SK-N-SH (cell line): ENCODE data around the gene VWA5B1. TPM values are rescaled to one million over a fixed set of nuclear protein-coding genes. Genes with fewer than 3 reads are reported as not detected.

Experiments
- CTCF ChIA-PET: fragments of 300-600, 350-600 bp; formaldehyde crosslinking; extraction: SDS; loops from one replicate; lab custom pipeline; 2021; lab: Yijun Ruan, JAX
- POLR2A ChIA-PET: fragments of 350-600 bp; sonication (Branson Sonifier 250); formaldehyde crosslinking; extraction: SDS; loops from one replicate; lab custom pipeline; 2020; ENCODE audit warnings: antibody characterized with exemption, inconsistent platforms; lab: Yijun Ruan, JAX
- DNase-seq: peaks from one replicate; pipeline ENCODE4 v3.0.0; 2012
- H2AFZ ChIP-seq: fragments of 200-600 bp; sonication (generic); 2 replicates; pipeline ENCODE4 v1.8.1; 2016; ENCODE audit warnings: antibody characterized with exemption, mild to moderate bottlenecking, low read depth
- H3F3A ChIP-seq: fragments of 200-600 bp; sonication (generic); replicated peaks from 2 replicates; pipeline ENCODE3; 2016; ENCODE audit warnings: antibody characterized with exemption, mild to moderate bottlenecking; ENCODE audit not compliant: insufficient read depth
- H3K27ac ChIP-seq, 2 experiments: fragments of 200-500 bp in 1 of 2; fragments of 200-600 bp in 1 of 2; sonication (Bioruptor generic) in 1 of 2; sonication (generic), shearing (Covaris generic) in 1 of 2; 2 replicates each; pipeline versions ENCODE4 v1.5.1 to v1.6.1; 2014 to 2016; ENCODE audit warnings: low read depth in 2 of 2, inconsistent platforms in 1 of 2, low read length in 1 of 2, mild to moderate bottlenecking in 1 of 2, mixed read lengths in 1 of 2
- H3K27me3 ChIP-seq: fragments of 200-600 bp; sonication (generic), shearing (Covaris generic); 2 replicates; pipeline ENCODE4 v1.6.1; 2016; ENCODE audit warnings: mixed run types; ENCODE audit not compliant: insufficient read depth
- H3K36me3 ChIP-seq, 2 experiments: fragments of 200-500 bp in 1 of 2; fragments of 200-600 bp in 1 of 2; sonication (Bioruptor generic) in 1 of 2; sonication (generic) in 1 of 2; replicated peaks in 1 of 2; 2 replicates each; pipeline versions ENCODE3 to v1.5.1; 2014 to 2016; ENCODE audit warnings: low read length in 1 of 2, mild to moderate bottlenecking in 1 of 2; ENCODE audit not compliant: insufficient read depth in 2 of 2, control insufficient read depth in 1 of 2
- H3K4me1 ChIP-seq, 2 experiments: fragments of 200-500 bp in 1 of 2; fragments of 200-600 bp in 1 of 2; sonication (Bioruptor generic) in 1 of 2; sonication (generic), shearing (Covaris generic) in 1 of 2; 2 replicates each; pipeline versions ENCODE4 v1.5.1 to v1.6.1; 2014 to 2016; ENCODE audit warnings: low read depth in 1 of 2, low read length in 1 of 2, mixed run types in 1 of 2; ENCODE audit not compliant: insufficient read depth in 2 of 2, control insufficient read depth in 1 of 2
- H3K4me2 ChIP-seq: fragments of 200-600 bp; sonication (generic), shearing (Covaris generic); 2 replicates; pipeline ENCODE4 v1.6.1; 2017; ENCODE audit warnings: mixed run types
- H3K4me3 ChIP-seq, 2 experiments: fragments of 200-500 bp in 1 of 2; fragments of 200-600 bp in 1 of 2; sonication (Bioruptor generic) in 1 of 2; sonication (generic), shearing (Covaris generic) in 1 of 2; 2 replicates each; pipeline versions ENCODE4 v1.5.1 to v1.8.1; 2014 to 2016; ENCODE audit warnings: low read depth in 2 of 2, inconsistent platforms in 1 of 2, low read length in 1 of 2, mild to moderate bottlenecking in 1 of 2, mixed read lengths in 1 of 2, moderate library complexity in 1 of 2
- H3K79me2 ChIP-seq: fragments of 200-600 bp; sonication (generic); 2 replicates; pipeline ENCODE4 v1.8.1; 2017; ENCODE audit warnings: mild to moderate bottlenecking; ENCODE audit not compliant: insufficient read depth
- H3K9ac ChIP-seq: fragments of 200-600 bp; sonication (generic); 2 replicates; pipeline ENCODE4 v1.6.1; 2017; ENCODE audit warnings: mixed run types
- H3K9me2 ChIP-seq: fragments of 200-600 bp; sonication (generic); 2 replicates; pipeline ENCODE4 v1.6.1; 2017; ENCODE audit warnings: mixed run types
- H3K9me3 ChIP-seq: fragments of 200-600 bp; sonication (generic); 2 replicates; pipeline ENCODE4 v1.6.1; 2017; ENCODE audit warnings: mixed run types, mild to moderate bottlenecking, moderate library complexity
- H4K20me1 ChIP-seq: fragments of 200-600 bp; sonication (generic); 2 replicates; pipeline ENCODE4 v1.6.1; 2017; ENCODE audit warnings: mild to moderate bottlenecking, mixed run types; ENCODE audit not compliant: insufficient read depth
- ELF1 ChIP-seq: IDR thresholded peaks from 2 replicates; pipeline ENCODE4 v1.4.0; 2012
- EP300 ChIP-seq, 2 experiments: IDR thresholded peaks; 2 replicates each; pipeline versions ENCODE4 v1.4.0 to v1.6.1; 2012; ENCODE audit warnings: borderline replicate concordance in 1 of 2, low read depth in 1 of 2, low read length in 1 of 2
- FOXJ3 ChIP-seq: sonication (generic); formaldehyde crosslinking; IDR thresholded peaks from 2 replicates; pipeline ENCODE4 v1.5.1; 2020; ENCODE audit warnings: mild to moderate bottlenecking, missing genetic modification reagents
- GABPA ChIP-seq: IDR thresholded peaks from 2 replicates; pipeline ENCODE4 v1.4.0; 2012; ENCODE audit warnings: low read depth, mild to moderate bottlenecking
- MEF2A ChIP-seq: IDR thresholded peaks from 2 replicates; pipeline ENCODE4 v1.4.0; 2012; ENCODE audit warnings: low read depth, borderline replicate concordance
- RCOR1 ChIP-seq: fragments of 150-350 bp; IDR thresholded peaks from 2 replicates; pipeline ENCODE4 v1.6.1; 2017; ENCODE audit warnings: antibody characterized with exemption, low read length
- RXRA ChIP-seq: IDR thresholded peaks from 2 replicates; pipeline ENCODE4 v1.4.0; 2012; ENCODE audit warnings: low read depth, mild to moderate bottlenecking, borderline replicate concordance
- YY1 ChIP-seq: IDR thresholded peaks from 2 replicates; pipeline ENCODE4 v1.4.0; 2012; ENCODE audit warnings: low read depth, mild to moderate bottlenecking
- WGBS: methylation state at CpG from one replicate; pipeline ENCODE4 v1.1.6; 2017; ENCODE audit warnings: low lambda C conversion rate; 5-methylcytosine and 5-hydroxymethylcytosine counted together
- polyA plus RNA-seq, 3 experiments: library from polyadenylated mRNA; depleted of rRNA; stranded (reverse); fragments of >200 nt; gene quantifications; 2 replicates each; pipeline ENCODE4 v1.2.3, GENCODE V29; 2012
- TF ChIP-seq, protein P1 (sequence below): fragments of 150-350 bp; IDR thresholded peaks from 2 replicates; pipeline ENCODE4 v1.6.1; 2016; ENCODE audit warnings: mild to moderate bottlenecking, low read depth, low read length
- TF ChIP-seq, protein P2 (sequence below): fragments of 200-600 bp; sonication (generic); IDR thresholded peaks from 2 replicates; pipeline ENCODE4 v1.6.1; 2017; ENCODE audit warnings: antibody characterized with exemption, mild to moderate bottlenecking, moderate library complexity

The VWA5B1 gene
- polyA plus RNA-seq, 1 of the 3 experiments (the other 2 are of a cell fraction) = not detected

DNA sequence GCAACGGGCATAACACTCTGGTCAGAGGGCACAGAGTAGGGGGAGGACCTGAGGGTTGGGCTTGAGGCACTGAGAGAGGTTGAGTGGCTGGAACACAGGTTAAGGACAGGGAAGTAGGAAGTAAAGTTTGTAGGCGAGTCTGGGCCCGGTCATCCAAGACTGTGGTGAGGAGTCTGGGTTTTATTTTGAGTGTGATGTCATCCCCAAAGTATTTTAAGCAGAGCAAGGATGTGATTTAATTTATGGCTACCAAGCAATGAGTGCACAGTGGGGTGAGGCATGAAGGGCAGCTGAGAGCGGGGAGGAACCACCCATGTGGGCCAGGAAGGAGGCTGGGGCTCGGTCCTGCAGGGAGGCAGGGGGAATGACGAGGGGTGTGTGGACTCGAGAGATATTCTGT is 11.2 kb upstream of the VWA5B1 start:
- TF ChIP-seq YY1 = no peak
- no peak for TF ChIP-seq MEF2A
- no peak for TF ChIP-seq GABPA
- TF ChIP-seq ELF1 = no peak
- TF ChIP-seq, protein P1, sequence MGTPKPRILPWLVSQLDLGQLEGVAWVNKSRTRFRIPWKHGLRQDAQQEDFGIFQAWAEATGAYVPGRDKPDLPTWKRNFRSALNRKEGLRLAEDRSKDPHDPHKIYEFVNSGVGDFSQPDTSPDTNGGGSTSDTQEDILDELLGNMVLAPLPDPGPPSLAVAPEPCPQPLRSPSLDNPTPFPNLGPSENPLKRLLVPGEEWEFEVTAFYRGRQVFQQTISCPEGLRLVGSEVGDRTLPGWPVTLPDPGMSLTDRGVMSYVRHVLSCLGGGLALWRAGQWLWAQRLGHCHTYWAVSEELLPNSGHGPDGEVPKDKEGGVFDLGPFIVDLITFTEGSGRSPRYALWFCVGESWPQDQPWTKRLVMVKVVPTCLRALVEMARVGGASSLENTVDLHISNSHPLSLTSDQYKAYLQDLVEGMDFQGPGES = no peak
- TF ChIP-seq, protein P2, sequence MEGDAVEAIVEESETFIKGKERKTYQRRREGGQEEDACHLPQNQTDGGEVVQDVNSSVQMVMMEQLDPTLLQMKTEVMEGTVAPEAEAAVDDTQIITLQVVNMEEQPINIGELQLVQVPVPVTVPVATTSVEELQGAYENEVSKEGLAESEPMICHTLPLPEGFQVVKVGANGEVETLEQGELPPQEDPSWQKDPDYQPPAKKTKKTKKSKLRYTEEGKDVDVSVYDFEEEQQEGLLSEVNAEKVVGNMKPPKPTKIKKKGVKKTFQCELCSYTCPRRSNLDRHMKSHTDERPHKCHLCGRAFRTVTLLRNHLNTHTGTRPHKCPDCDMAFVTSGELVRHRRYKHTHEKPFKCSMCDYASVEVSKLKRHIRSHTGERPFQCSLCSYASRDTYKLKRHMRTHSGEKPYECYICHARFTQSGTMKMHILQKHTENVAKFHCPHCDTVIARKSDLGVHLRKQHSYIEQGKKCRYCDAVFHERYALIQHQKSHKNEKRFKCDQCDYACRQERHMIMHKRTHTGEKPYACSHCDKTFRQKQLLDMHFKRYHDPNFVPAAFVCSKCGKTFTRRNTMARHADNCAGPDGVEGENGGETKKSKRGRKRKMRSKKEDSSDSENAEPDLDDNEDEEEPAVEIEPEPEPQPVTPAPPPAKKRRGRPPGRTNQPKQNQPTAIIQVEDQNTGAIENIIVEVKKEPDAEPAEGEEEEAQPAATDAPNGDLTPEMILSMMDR = no peak
- no peak for TF ChIP-seq RXRA
- TF ChIP-seq, all 33 proteins: peak for 0
- Histone ChIP-seq H3K36me3 (no peaks in the 10 kb centered on the region), H3K4me1 (peaks cover 0 to 23% of the 10 kb centered on the region in 2 experiments; a peak in 1 of 4 replicates), H3K9me3 (no peaks in the 10 kb centered on the region), H4K20me1 (no peaks in the 10 kb centered on the region), H3K27ac (no peak overlapping the region), H3K4me3 (no peak overlapping the region), H3F3A (no peaks in the 10 kb centered on the region), H2AFZ (no peak overlapping the region), H3K79me2 (no peaks in the 10 kb centered on the region), H3K27me3 (peaks cover 8% of the 10 kb centered on the region; the same call in 1 of the 2 replicates), H3K9ac (no peak overlapping the region), H3K4me2 (no peak overlapping the region), H3K9me2 (no peaks in the 10 kb centered on the region)
- 21% methylated on average over 7 of the region's 7 CpGs for WGBS
- ChIA-PET CTCF (no interaction called here), POLR2A (no interaction called here)
- DNase-seq = no peak

DNA sequence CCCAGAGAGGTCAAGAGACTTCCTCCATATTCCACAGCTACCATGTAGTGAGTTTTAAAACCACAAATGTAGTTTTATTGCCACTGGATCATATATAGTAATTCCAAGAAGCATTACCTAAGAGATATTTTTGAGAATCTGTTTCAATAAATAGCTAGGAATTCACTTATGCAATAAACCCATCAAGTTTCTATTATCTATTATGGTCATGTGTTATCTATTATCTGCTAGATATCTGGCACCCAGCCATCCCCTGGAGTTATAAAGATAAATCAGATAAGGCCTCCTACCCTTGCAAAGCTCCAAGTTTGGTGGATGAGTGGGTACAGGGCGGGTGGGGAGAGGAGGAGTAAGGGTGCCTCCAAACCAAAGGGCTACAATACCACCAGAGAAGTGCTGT is 10.3 kb upstream of the VWA5B1 start:
- no peak overlapping the region for H3K4me3 ChIP-seq
- H2AFZ ChIP-seq = no peak overlapping the region
- H3K36me3 ChIP-seq = no peaks in the 10 kb centered on the region
- H4K20me1 ChIP-seq = no peaks in the 10 kb centered on the region
- 15% methylated on average over 1 of the region's 1 CpG for WGBS
- peaks cover 0 to 23% of the 10 kb centered on the region in 2 experiments; a peak in 1 of 4 replicates for H3K4me1 ChIP-seq
- no peaks in the 10 kb centered on the region for H3K9me2 ChIP-seq
- H3K27me3 ChIP-seq = peaks cover 8% of the 10 kb centered on the region; the same call in 1 of the 2 replicates
- DNase-seq = peak; percentile 23
- H3K9me3 ChIP-seq = no peaks in the 10 kb centered on the region
- no peak overlapping the region for H3K4me2 ChIP-seq
- H3F3A ChIP-seq = no peaks in the 10 kb centered on the region
- no peak overlapping the region for H3K27ac ChIP-seq
- H3K79me2 ChIP-seq = no peaks in the 10 kb centered on the region
- ChIA-PET CTCF (interaction anchor here (1.2 to 2.0 kb wide), 4 partner anchors 8 to 90 kb away, joined by 3 to 11 read pairs (median 6); no protein-coding TSS in a partner anchor), POLR2A (no interaction called here)
- TF ChIP-seq RCOR1 (peak; percentile 12; the same call in 1 of the 2 replicates), EP300 (IDR thresholded peaks at IDR 0.05; ENCODE audit: borderline replicate concordance in 1 of 2, low read depth in 1 of 2, low read length in 1 of 2) (0 out of 4 replicates have a peak, but pooled peaks of 1 of the 2 experiments have one; percentile 14), FOXJ3 (CRISPR knock-in tag) (no peak)
- no peak overlapping the region for H3K9ac ChIP-seq
